Panc1 (cell line): Measurements from ENCODE around the gene ENO1. TPM values are rescaled to one million over a fixed set of nuclear protein-coding genes. Genes with fewer than 3 reads are reported as not detected.
"Not testable (repeated sequence)": the region's sequence is repeated elsewhere in the genome, so short reads cannot be mapped to it uniquely, and the experiment has no call there.

ENCODE experiments used
- ATAC-seq: fragments of 200-7000 bp; cut with Tn5 transposase; 2 replicates; pipeline ENCODE4 v1.9.1; 2020; ENCODE audit warnings: mild to moderate bottlenecking, moderate library complexity
- BruUV-seq: library from RNA; stranded (reverse); fragments of 400-500 nt; replicated peaks from 2 replicates; lab custom pipeline; 2021; lab: Mats Ljungman, UMichigan
- CTCF ChIA-PET: fragments of 300-600 bp; sonication (Branson Sonifier 250); formaldehyde crosslinking; loops from one replicate; lab custom pipeline; 2022; ENCODE audit warnings: antibody characterized with exemption; lab: Charles Lee
- POLR2A ChIA-PET: fragments of 300-600 bp; sonication (Branson Sonifier 250); formaldehyde crosslinking; loops from one replicate; lab custom pipeline; 2022; ENCODE audit warnings: antibody characterized with exemption; lab: Charles Lee
- DNase-seq: peaks from one replicate; pipeline ENCODE4 v3.0.0-alpha.2; 2010; ENCODE audit warnings: low read depth, low spot score
- H3K27ac ChIP-seq: 2 replicates; pipeline ENCODE4 v1.5.1; 2011; ENCODE audit warnings: mild to moderate bottlenecking, low read length, inconsistent platforms
- H3K27me3 ChIP-seq: fragments of 200-500 bp; sonication (Bioruptor generic); 2 replicates; pipeline ENCODE4 v1.6.0; 2014; ENCODE audit warnings: low read length, inconsistent platforms; ENCODE audit not compliant: control insufficient read depth, insufficient read depth
- H3K36me3 ChIP-seq: fragments of 200-500 bp; sonication (Bioruptor generic); 2 replicates; pipeline ENCODE4 v1.5.1; 2014; ENCODE audit warnings: inconsistent platforms, mild to moderate bottlenecking, low read length, moderate library complexity; ENCODE audit not compliant: control insufficient read depth, insufficient read depth
- H3K4me1 ChIP-seq: 2 replicates; pipeline ENCODE4 v1.5.1; 2011; ENCODE audit warnings: inconsistent platforms, mild to moderate bottlenecking, low read length, moderate library complexity; ENCODE audit not compliant: control insufficient read depth, insufficient read depth
- H3K4me3 ChIP-seq, 2 experiments: 2 replicates each; pipeline ENCODE4 v1.5.1; 2011 to 2012; ENCODE audit warnings: low read depth in 2 of 2, low read length in 2 of 2, mild to moderate bottlenecking in 2 of 2, inconsistent platforms in 1 of 2, moderate library complexity in 1 of 2
- H3K9me3 ChIP-seq: fragments of 200-500 bp; sonication (Bioruptor generic); 2 replicates; pipeline ENCODE4 v1.5.1; 2014; ENCODE audit warnings: low read depth, mild to moderate bottlenecking, inconsistent platforms, low read length, moderate library complexity; ENCODE audit not compliant: control insufficient read depth, insufficient read depth
- POLR2AphosphoS5 ChIP-seq: IDR thresholded peaks from 2 replicates; pipeline ENCODE4 v1.6.1; 2012; ENCODE audit warnings: mild to moderate bottlenecking, low read depth, low read length, moderate library complexity
- SIN3A ChIP-seq: IDR thresholded peaks from 2 replicates; pipeline ENCODE4 v1.6.1; 2012; ENCODE audit warnings: low read depth, mild to moderate bottlenecking, low read length, moderate library complexity, borderline replicate concordance; ENCODE audit not compliant: insufficient read depth
- TCF7L2 ChIP-seq: IDR thresholded peaks from 2 replicates; pipeline ENCODE4 v1.6.1; 2011; ENCODE audit warnings: mild to moderate bottlenecking, low read depth, low read length, inconsistent platforms
- in situ Hi-C: cut with HindIII; loops from 2 replicates; pipeline ENCODE4 v1.10.0; 2016; ENCODE audit warnings: low sequenced_read_pairs, low pct_unique_long_range_greater_than_20kb
- intact Hi-C: fragments of 100-400 bp; cut with micrococcal nuclease; formaldehyde crosslinking; loops from one replicate; pipeline ENCODE4 v1.10.0; 2022; ENCODE audit not compliant: unreplicated experiment
- total RNA-seq: library from RNA; stranded (reverse); gene quantifications from one replicate; pipeline ENCODE4 v1.2.1, GENCODE V29; 2021; ENCODE audit not compliant: unreplicated experiment
- TF ChIP-seq, protein P1 (sequence below), 2 experiments: IDR thresholded peaks; 2 replicates each; pipeline ENCODE4 v1.6.1; 2011 to 2012; ENCODE audit warnings: low read depth in 2 of 2, control low read depth in 1 of 2, low read length in 1 of 2, mild to moderate bottlenecking in 1 of 2, moderate library complexity in 1 of 2; ENCODE audit not compliant: insufficient read depth in 1 of 2
- TF ChIP-seq, protein P2 (sequence below): fragments of 450-650 bp; IDR thresholded peaks from 2 replicates; pipeline ENCODE4 v1.5.1; 2017; ENCODE audit warnings: mild to moderate bottlenecking

Gene ENO1
- total RNA-seq, 1 experiment from 2014 or later = 2,480 TPM

DNA sequence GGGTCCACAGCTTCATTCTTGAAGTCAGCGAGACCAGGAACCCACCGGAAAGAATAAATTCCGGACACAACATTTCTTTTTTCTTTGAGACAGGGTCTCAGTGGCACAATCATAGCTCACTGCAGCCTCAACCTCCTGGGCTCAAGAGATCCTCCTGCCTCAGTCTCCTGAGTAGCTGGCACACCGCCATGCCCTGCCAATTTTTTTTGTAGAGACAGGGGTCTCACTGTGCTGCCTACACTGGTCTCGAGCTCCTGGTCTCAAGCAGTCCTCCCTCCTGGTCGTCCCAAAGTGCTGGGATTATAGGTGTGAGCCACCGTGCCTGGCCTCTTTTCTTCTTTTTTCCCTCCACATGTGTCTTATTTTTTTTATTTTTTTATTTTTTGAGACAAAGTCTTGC lies 20.6 kb upstream of the ENO1 start:
- DNase-seq (no peak), ATAC-seq (no peak)
- Histone ChIP-seq H3K27me3 (no peaks in the 10 kb centered on the region), H3K27ac (peak overlapping the region; percentile 58), H3K9me3 (no peaks in the 10 kb centered on the region), H3K4me1 (peaks cover 17% of the 10 kb centered on the region), H3K36me3 (no peaks in the 10 kb centered on the region), H3K4me3 (no peak overlapping the region)
- no TSS peak for BruUV-seq
- in situ Hi-C loops (no loop called here), intact Hi-C loops (no loop called here)
- ChIA-PET CTCF (interaction anchor here (0.6 kb wide), 1 partner anchor 36 kb away, joined by 3 read pairs; no protein-coding TSS in a partner anchor), POLR2A (interaction anchor here (0.6 to 0.7 kb wide), 2 partner anchors 33 to 138 kb away, joined by 3 to 4 read pairs; no protein-coding TSS in a partner anchor)
- TF ChIP-seq, protein P1, sequence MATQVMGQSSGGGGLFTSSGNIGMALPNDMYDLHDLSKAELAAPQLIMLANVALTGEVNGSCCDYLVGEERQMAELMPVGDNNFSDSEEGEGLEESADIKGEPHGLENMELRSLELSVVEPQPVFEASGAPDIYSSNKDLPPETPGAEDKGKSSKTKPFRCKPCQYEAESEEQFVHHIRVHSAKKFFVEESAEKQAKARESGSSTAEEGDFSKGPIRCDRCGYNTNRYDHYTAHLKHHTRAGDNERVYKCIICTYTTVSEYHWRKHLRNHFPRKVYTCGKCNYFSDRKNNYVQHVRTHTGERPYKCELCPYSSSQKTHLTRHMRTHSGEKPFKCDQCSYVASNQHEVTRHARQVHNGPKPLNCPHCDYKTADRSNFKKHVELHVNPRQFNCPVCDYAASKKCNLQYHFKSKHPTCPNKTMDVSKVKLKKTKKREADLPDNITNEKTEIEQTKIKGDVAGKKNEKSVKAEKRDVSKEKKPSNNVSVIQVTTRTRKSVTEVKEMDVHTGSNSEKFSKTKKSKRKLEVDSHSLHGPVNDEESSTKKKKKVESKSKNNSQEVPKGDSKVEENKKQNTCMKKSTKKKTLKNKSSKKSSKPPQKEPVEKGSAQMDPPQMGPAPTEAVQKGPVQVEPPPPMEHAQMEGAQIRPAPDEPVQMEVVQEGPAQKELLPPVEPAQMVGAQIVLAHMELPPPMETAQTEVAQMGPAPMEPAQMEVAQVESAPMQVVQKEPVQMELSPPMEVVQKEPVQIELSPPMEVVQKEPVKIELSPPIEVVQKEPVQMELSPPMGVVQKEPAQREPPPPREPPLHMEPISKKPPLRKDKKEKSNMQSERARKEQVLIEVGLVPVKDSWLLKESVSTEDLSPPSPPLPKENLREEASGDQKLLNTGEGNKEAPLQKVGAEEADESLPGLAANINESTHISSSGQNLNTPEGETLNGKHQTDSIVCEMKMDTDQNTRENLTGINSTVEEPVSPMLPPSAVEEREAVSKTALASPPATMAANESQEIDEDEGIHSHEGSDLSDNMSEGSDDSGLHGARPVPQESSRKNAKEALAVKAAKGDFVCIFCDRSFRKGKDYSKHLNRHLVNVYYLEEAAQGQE (IDR thresholded peaks at IDR 0.05; ENCODE audit: insufficient read depth in 1 of 2, low read depth in 2 of 2, low read length in 1 of 2) = no peak
- TF ChIP-seq TCF7L2 (no peak), POLR2AphosphoS5 (no peak), SIN3A (no peak)
- TF ChIP-seq, protein P2, sequence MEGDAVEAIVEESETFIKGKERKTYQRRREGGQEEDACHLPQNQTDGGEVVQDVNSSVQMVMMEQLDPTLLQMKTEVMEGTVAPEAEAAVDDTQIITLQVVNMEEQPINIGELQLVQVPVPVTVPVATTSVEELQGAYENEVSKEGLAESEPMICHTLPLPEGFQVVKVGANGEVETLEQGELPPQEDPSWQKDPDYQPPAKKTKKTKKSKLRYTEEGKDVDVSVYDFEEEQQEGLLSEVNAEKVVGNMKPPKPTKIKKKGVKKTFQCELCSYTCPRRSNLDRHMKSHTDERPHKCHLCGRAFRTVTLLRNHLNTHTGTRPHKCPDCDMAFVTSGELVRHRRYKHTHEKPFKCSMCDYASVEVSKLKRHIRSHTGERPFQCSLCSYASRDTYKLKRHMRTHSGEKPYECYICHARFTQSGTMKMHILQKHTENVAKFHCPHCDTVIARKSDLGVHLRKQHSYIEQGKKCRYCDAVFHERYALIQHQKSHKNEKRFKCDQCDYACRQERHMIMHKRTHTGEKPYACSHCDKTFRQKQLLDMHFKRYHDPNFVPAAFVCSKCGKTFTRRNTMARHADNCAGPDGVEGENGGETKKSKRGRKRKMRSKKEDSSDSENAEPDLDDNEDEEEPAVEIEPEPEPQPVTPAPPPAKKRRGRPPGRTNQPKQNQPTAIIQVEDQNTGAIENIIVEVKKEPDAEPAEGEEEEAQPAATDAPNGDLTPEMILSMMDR = no peak

DNA sequence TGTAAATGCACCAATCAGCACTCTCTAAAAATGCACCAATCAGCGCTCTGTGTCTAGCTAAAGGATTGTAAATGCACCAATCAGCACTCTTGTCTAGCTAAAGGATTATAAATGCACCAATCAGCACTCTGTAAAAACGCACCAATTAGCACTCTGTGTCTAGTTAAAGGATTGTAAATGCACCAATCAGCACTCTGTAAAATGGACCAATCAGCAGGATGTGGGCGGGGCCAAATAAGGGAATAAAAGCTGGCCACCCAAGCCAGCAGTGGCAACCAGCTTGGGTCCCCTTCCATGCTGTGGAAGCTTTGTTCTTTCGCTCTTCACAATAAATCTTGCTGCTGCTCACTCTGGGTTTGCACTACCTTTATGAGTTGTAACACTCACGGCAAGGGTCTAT lies 19.9 kb upstream of the ENO1 start:
- intact Hi-C loops, H3K27me3 ChIP-seq, DNase-seq, H3K36me3 ChIP-seq, BruUV-seq, H3K4me3 ChIP-seq, in situ Hi-C loops, ATAC-seq, H3K9me3 ChIP-seq: not testable (repeated sequence)
- CTCF ChIA-PET = interaction anchor here (0.6 kb wide), 1 partner anchor 36 kb away, joined by 3 read pairs; no protein-coding TSS in a partner anchor
- Histone ChIP-seq H3K27ac (peak overlapping the region; percentile 58; the same call in 1 of the 2 replicates), H3K4me1 (peaks cover 17% of the 10 kb centered on the region)
- POLR2A ChIA-PET = interaction anchor here (0.6 kb wide), 1 partner anchor 32 kb away, joined by 3 read pairs; no protein-coding TSS in a partner anchor

DNA sequence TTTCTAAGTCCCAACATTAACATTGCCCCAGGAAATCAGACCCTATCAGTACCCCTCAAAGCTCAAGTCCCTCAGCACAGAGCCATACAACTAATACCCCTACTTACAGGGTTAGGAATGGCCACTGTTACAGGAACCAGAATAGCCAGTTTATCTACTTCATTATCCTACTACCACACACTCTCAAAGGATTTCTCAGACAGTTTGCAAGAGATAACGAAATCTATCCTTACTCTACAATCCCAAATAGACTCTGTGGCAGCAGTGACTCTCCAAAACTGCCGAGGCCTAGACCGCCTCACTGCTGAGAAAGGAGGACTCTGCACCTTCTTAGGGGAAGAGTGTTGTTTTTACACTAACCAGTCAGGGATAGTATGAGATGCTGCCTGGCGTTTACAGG lies 19.0 kb upstream of the ENO1 start:
- BruUV-seq, in situ Hi-C loops, CTCF ChIA-PET, DNase-seq, H3K27ac ChIP-seq, H3K27me3 ChIP-seq, H3K36me3 ChIP-seq, ATAC-seq, POLR2A ChIA-PET, H3K4me1 ChIP-seq, H3K4me3 ChIP-seq, intact Hi-C loops, H3K9me3 ChIP-seq: not testable (repeated sequence)

DNA sequence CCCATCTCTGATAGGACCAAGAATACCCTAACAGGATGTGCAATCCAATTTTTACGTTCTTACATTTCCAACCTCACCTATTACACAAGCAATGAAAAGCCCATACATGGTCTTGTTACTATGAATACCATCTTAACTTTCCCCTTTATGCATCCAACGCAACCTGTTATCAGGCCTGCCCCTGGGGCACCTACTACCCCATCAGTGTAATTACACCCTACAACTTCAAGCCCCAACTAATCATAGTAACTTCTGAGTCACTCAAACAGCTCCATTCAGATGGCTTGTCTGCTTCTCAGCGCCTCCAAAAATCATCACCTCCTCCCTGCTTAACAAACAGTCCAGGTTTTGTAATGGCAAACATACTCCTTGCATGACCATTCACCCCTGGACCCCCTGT lies 18.3 kb upstream of the ENO1 start:
- in situ Hi-C loops, H3K27me3 ChIP-seq: not testable (repeated sequence)
- peaks cover 14% of the 10 kb centered on the region for H3K4me1 ChIP-seq

More for the DNA sequence above, 18.3 kb upstream of the ENO1 start:
- intact Hi-C loops, H3K4me3 ChIP-seq, POLR2A ChIA-PET, BruUV-seq, CTCF ChIA-PET, ATAC-seq, DNase-seq, H3K27ac ChIP-seq, H3K9me3 ChIP-seq, H3K36me3 ChIP-seq: not testable (repeated sequence)
